Activated T-helper 9 cell treated with anti-CD3 and anti-CD28 coated beads, Interleukin-2, amount 50 U/mL, for 16 hours (primary cell): Measurements from ENCODE around the gene CDKN2B-AS1.

Experiments used
- DNase-seq: peaks from one replicate; pipeline ENCODE4 v3.0.0-alpha.2; 2020; ENCODE audit warnings: low read depth

Gene CDKN2B-AS1

DNA sequence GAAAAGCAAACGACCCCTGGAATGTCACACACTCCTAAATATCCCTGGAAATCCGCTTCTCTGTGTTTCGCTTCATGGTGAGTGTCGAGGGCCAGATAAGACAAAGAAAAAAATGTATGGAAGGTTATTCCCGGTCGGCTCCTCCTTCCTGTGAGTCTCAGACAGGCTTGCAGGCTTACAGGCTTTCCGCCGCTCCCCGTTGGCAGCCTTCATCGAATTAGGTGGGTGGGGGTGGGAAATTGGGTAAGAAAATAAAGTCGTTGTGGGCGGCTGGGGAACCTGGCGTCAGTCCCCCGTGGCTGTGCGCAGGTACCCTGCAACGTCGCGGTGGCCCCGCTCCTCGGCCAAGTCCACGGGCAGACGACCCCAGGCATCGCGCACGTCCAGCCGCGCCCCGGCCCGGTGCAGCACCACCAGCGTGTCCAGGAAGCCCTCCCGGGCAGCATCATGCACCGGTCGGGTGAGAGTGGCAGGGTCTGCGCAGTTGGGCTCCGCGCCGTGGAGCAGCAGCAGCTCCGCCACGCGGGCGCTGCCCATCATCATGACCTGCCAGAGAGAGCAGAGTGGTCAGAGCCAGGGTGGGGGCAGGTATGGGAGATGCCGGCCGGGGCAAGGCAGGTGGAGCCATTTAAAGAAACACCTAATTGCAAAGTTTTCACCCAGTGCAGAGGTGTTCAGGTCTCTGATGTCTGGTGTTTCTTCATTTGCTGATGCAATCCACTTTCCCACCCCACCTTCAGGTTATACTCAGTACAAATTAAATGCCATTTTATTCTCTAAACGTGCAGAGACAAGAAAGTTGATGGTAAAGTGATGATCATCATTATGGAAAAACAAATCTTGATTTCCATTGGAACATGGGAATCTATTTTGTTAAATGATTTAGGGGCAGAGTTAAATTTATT is 11.4 kb downstream of the CDKN2B-AS1 start:
- DNase-seq = no peak

DNA sequence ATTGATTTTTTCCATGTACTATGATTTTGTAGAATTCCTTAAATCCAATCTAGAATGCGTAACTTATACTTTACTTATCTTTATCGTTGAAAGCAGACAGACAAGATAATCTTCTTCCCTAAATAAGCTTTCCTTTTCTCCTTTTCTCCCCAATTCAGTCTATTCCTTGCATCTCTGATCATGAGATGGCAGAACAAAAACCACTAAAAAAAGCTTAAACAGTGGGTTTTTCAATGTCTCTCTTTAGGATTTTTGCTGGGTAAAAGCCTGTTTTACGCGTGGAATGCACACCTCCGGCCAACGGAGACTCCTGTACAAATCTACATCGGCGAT is 13.8 kb downstream of the CDKN2B-AS1 start:
- no peak for DNase-seq

- DNase-seq = peak; percentile 67
Observed at GRCh38 chr9:22008717-22009505, 14.3 kb downstream of the CDKN2B-AS1 start, which contains the start of gene CDKN2B. TSS of gene CDKN2B (minus strand) at chr9:22009305. CDS start at chr9:22008953, 352 bp downstream.

DNA sequence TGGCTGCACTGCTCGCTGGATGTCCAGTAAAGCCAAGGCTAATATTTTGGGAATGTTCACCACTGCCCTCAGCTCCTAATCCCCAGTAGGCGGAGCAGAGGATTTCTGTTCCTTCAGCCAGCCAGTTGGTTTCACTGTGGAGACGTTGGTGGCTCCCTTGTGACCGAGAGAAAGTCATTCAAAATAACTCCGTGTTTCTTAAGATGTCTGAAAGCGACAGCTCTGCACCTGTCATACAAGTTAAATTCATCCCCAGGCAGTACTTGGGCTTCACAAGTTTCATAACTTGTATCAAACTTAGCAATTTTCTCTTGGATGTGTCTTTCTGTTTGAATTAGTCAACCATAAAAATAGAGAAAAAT is 14.9 kb downstream of the CDKN2B-AS1 start:
- DNase-seq = no peak

- DNase-seq = no peak
Observed at GRCh38 chr9:22010866-22011625, 16.5 kb downstream of the CDKN2B-AS1 start.

DNA sequence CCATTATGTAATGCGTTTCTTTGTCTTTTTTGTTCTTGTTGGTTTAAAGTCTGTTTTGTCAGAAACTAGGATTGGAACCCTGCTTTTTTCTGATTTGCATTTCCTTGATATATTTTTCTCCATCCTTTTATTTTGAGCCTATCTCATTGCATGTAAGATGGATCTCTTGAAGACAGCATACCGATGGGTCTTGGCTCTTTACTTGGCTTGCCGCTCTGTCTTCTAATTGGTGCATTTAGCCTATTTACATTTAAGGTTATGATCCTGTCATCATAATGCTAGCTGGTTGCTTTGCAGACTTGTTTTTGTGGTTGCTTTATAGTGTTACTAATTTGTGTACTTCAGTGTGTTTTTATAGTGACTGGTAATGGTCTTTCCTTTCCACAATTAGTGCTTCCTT is 27.8 kb downstream of the CDKN2B-AS1 start:
- DNase-seq = no peak

- DNase-seq = no peak
Observed at GRCh38 chr9:22026696-22027095, 32.1 kb downstream of the CDKN2B-AS1 start.

DNA sequence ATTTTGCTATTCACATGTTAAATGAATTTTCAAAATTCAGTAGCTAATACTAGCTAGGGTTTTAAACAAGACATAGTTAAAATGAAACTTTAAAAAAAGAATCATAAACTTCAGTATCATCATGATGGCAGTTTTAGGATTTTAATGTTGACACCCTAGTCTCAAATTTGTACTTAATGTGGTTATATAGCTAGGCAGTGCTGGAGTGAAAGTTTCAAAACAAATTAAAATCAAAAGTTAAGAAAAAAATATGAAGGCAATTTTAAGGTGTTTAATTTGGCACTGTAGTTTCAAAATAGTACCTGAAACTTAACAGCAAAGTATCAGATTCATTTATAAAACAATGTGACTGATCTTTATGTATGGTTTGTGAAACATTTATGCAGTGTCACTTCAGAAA is 33.8 kb downstream of the CDKN2B-AS1 start:
- no peak for DNase-seq

GRCh38 chr9:22029231-22029630 is 34.6 kb downstream of the CDKN2B-AS1 start:
- DNase-seq = no peak

GRCh38 chr9:22030101-22030598 is 35.6 kb downstream of the CDKN2B-AS1 start:
- no peak for DNase-seq

DNA sequence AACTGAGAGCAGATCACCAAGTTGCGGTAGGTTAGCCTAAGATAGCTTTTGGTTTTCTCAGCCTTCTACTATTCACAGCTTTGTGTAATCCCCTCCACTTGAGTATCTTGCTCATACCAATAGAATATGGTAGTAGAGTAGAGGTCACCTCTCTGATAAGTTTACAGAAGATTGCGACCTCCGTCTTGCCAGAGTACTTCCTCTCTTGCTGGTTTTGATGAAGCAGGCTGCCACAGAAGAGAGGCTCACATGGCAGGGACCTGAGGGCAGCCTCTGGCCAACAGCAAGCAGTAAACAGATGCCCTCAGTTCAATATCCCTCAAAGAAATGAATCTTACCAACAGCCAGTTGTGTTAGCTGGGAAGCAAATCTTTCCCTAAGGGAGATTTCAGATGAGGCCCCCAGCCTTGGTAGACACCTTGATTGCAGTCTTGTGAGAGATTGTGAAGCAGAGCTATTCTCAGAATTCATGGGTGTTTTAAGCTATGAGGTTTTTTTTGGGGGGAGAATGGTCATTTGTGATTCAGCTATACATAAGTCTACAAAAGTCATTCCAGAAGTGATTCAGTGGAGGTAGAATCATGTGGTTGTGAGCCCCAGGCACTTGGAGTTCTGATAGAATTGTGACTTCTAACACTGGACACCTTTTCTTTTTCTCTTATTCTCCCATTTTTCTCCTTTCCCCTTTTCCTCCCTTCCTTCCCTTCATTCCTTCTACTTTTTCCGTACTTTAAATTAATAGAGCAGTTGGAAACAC is 37.2 kb downstream of the CDKN2B-AS1 start:
- no peak for DNase-seq

- DNase-seq = no peak
Observed at GRCh38 chr9:22033012-22033630, 38.5 kb downstream of the CDKN2B-AS1 start.

- DNase-seq = no peak
Observed at GRCh38 chr9:22035591-22036011, 41.0 kb downstream of the CDKN2B-AS1 start.

DNA sequence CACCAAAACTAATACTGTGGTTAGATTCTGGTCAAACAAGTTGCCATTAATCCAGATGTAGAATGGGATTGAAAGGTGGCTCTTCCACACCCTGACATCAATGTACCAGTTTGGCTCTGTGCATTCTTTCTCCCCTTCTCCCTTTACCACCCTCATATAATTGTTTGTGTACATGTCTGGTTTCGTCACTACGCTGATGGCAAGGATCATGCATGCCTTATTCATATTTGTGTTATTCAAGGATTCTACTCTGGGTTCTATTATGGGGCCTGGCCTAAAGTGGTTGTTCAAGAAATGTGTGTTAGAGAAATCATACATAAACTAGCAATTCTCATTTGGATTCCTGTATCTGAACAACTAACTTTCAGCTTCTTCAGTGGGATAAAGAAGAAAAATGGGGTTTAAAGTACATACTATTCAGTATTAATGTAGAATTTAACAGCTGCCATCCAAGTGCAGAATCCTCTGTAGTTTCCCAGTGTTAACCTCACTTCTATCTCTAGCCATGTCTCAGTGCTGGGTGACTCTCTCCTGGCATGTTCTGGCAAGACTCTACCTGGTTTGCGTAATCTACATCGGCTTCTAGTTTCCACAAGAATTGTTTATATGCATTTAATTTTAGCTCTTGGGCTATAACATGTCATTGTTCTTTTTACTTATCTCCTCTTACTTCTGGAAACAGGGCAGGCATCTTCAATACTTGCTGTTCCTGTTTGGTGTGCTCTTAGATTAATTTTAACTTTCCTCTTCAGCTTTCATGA is 42.5 kb downstream of the CDKN2B-AS1 start:
- DNase-seq = no peak

DNA sequence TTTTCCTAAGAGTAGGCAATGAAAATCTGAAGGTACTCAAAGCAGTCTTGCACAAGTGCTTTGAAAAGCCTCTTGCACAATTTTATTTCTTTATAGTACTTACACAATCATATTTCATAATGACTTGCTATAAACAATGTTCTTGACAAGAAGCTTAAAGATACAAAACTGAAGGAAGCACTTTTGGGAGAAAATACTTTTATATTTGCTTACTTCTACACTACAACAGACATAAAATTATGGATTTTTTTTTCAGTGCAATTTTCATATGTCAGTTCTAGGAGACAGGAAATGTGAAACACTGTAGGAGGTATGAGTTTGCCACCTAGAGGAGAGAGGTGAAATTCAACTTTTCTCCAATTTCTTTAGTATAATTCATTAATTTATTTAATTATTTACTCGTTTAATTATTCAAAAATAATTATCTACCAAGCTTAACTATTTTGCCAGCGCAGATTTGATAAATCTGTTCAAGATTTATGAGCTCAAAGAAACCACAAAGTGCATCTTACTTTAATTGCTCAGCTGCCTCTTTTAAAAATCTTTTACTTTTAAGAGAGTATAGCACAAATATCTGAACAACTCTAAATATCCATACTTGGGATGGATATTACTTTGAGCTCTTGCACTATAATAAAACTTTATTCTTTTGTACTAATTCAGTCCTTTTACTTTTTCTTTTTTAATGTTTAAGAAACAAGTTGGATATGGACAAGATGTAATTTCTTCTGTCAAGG is 43.5 kb downstream of the CDKN2B-AS1 start:
- DNase-seq = no peak

DNA sequence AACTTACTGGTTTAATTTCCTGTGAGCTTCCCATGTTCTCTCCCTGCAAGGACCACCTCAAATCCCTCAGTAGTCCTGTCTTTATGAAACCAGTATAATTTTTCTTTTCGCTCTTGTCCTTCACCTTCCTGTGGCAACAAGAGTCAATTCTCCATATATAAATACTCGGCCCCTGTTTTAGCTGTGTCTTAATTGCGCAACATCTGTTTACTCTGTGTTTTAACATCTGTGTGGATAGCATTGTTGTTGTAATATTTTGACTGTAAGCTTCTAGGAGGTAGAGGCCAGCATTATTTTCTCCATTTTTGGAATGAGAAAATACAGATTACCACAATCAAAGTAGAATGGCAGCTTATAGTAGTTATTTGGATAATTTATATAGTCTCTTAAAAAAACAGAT is 44.7 kb downstream of the CDKN2B-AS1 start:
- DNase-seq = no peak

DNA sequence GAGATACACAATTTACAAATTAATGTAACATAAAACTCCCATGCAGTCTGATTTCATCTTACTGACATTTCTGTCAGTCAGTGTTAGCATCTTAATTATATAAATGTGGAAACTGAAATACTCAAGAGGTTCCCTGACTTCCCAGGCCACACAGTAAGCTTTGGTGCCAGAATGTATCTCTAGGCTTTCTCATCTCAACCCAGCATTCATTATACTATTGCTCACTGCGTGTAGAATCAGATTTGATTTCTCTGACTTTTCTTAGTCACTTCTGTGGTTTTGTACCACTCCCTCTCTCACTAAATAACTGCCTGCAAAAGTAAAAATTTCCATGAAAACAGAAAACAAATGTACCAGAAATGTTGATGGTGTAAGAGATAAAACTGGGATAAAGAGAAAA is 46.2 kb downstream of the CDKN2B-AS1 start:
- no peak for DNase-seq

DNA sequence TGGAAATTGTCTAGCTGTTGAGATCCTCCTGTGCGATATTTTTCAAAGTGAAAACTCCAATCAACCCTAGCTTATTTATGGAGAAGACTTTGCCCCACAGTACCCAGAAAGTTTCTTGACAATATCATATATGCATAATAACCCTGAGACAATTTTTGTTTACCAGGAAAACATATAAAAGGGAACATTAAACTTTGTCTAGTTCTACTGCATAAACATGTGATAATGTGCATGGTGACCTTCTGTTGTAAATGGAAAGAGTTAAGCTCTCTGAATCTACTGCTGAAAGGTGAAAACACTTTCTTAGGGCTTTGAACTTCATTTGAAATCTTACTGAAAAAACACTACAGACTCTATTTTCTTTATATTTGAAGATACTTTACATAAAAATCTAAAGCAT is 46.8 kb downstream of the CDKN2B-AS1 start:
- no peak for DNase-seq

- no peak for DNase-seq
Observed at GRCh38 chr9:22041775-22042174, 47.2 kb downstream of the CDKN2B-AS1 start.

- DNase-seq = no peak
Observed at GRCh38 chr9:22043928-22044327, 49.3 kb downstream of the CDKN2B-AS1 start.
